ENCODE measurements around the gene ARL17B. TPM values are rescaled to one million over a fixed set of nuclear protein-coding genes. Genes with fewer than 3 reads are reported as not detected.
A peak's percentile ranks its signal among the peaks of the same experiment; 100 is the strongest.
"Not testable (repeated sequence)": the region's sequence is repeated elsewhere in the genome, so short reads cannot be mapped to it uniquely, and the experiment has no call there.

The ARL17B gene
- total RNA-seq, 1 experiment from 2014 or later = 20.9 TPM

GRCh38 chr17:46256369-46256768, 105.2 kb downstream of the ARL17B start:
- H3K4me1 ChIP-seq (ENCODE audit: control insufficient read depth in 1 of 2, insufficient read depth in 2 of 2, low read length in 2 of 2); POLR2A ChIA-PET; H3K27me3 ChIP-seq (ENCODE audit: insufficient read depth, low read length); H2AFZ ChIP-seq (ENCODE audit: low read depth, low read length, poor library complexity, severe bottlenecking); H3K79me2 ChIP-seq (ENCODE audit: insufficient read depth, low read length); H3K9me3 ChIP-seq (ENCODE audit: control insufficient read depth in 1 of 2, insufficient read depth in 1 of 2, low read depth in 1 of 2, low read length in 2 of 2); intact Hi-C loops (cut with micrococcal nuclease); H3K9ac ChIP-seq (ENCODE audit: low read length); RAD21 ChIA-PET (ENCODE audit: low non-redundant PET in 1 of 2, low total read pairs in 2 of 2, uncharacterized antibody in 2 of 2, unreplicated experiment in 2 of 2); H3K36me3 ChIP-seq (ENCODE audit: control insufficient read depth in 1 of 2, insufficient read depth in 2 of 2, low read length in 2 of 2); H3K9me2 ChIP-seq (ENCODE audit: insufficient read depth); H4K20me1 ChIP-seq (ENCODE audit: insufficient read depth); H3K27ac ChIP-seq (ENCODE audit: low read depth, low read length); CTCF ChIA-PET; BruUV-seq (replicated peaks); DNase-seq (ENCODE audit: low read depth, low spot score); H3K4me2 ChIP-seq (ENCODE audit: low read length); H3K4me3 ChIP-seq (replicated peaks in 1 of 2; ENCODE audit: low read depth in 1 of 2, low read length in 2 of 2); ATAC-seq: not testable (repeated sequence)

- H3K4me1 ChIP-seq (ENCODE audit: control insufficient read depth in 1 of 2, insufficient read depth in 2 of 2, low read length in 2 of 2); H4K20me1 ChIP-seq (ENCODE audit: insufficient read depth); H3K27ac ChIP-seq (ENCODE audit: low read depth, low read length); CTCF ChIA-PET; DNase-seq (ENCODE audit: low read depth, low spot score); H2AFZ ChIP-seq (ENCODE audit: low read depth, low read length, poor library complexity, severe bottlenecking); H3K27me3 ChIP-seq (ENCODE audit: insufficient read depth, low read length); POLR2A ChIA-PET; H3K36me3 ChIP-seq (ENCODE audit: control insufficient read depth in 1 of 2, insufficient read depth in 2 of 2, low read length in 2 of 2); H3K4me3 ChIP-seq (replicated peaks in 1 of 2; ENCODE audit: low read depth in 1 of 2, low read length in 2 of 2); BruUV-seq (replicated peaks); H3K9me3 ChIP-seq (ENCODE audit: control insufficient read depth in 1 of 2, insufficient read depth in 1 of 2, low read depth in 1 of 2, low read length in 2 of 2); RAD21 ChIA-PET (ENCODE audit: low non-redundant PET in 1 of 2, low total read pairs in 2 of 2, uncharacterized antibody in 2 of 2, unreplicated experiment in 2 of 2); H3K79me2 ChIP-seq (ENCODE audit: insufficient read depth, low read length); intact Hi-C loops (cut with micrococcal nuclease); H3K9ac ChIP-seq (ENCODE audit: low read length); H3K9me2 ChIP-seq (ENCODE audit: insufficient read depth): not testable (repeated sequence)
- 0 out of 2 replicates have a peak overlapping the region, but pooled peaks have one; percentile 30 for H3K4me2 ChIP-seq (ENCODE audit: low read length)
- peak; percentile 65; the same call in 1 of the 2 replicates for ATAC-seq
These were observed 107.4 kb downstream of the ARL17B start for GRCh38 chr17:46254215-46254614.

GRCh38 chr17:46253722-46254121, 107.8 kb downstream of the ARL17B start:
- H3K36me3 ChIP-seq (ENCODE audit: control insufficient read depth in 1 of 2, insufficient read depth in 2 of 2, low read length in 2 of 2); H3K9ac ChIP-seq (ENCODE audit: low read length); H4K20me1 ChIP-seq (ENCODE audit: insufficient read depth); H3K27me3 ChIP-seq (ENCODE audit: insufficient read depth, low read length); H3K79me2 ChIP-seq (ENCODE audit: insufficient read depth, low read length); H3K4me1 ChIP-seq (ENCODE audit: control insufficient read depth in 1 of 2, insufficient read depth in 2 of 2, low read length in 2 of 2); BruUV-seq (replicated peaks); H3K4me3 ChIP-seq (replicated peaks in 1 of 2; ENCODE audit: low read depth in 1 of 2, low read length in 2 of 2); POLR2A ChIA-PET; H3K27ac ChIP-seq (ENCODE audit: low read depth, low read length); H2AFZ ChIP-seq (ENCODE audit: low read depth, low read length, poor library complexity, severe bottlenecking); RAD21 ChIA-PET (ENCODE audit: low non-redundant PET in 1 of 2, low total read pairs in 2 of 2, uncharacterized antibody in 2 of 2, unreplicated experiment in 2 of 2); CTCF ChIA-PET; intact Hi-C loops (cut with micrococcal nuclease); H3K9me3 ChIP-seq (ENCODE audit: control insufficient read depth in 1 of 2, insufficient read depth in 1 of 2, low read depth in 1 of 2, low read length in 2 of 2); H3K9me2 ChIP-seq (ENCODE audit: insufficient read depth): not testable (repeated sequence)
- peak; percentile 94 for ATAC-seq
- TF ChIP-seq RAD21 (IDR thresholded peaks at IDR 0.05; ENCODE audit: low read depth) = peak; percentile 39; the same call in 1 of the 2 replicates
- TF ChIP-seq CTCF (IDR thresholded peaks at IDR 0.05 in 2 of 3, conservative IDR thresholded peaks at IDR 0.05 in 1 of 3; ENCODE audit: borderline replicate concordance in 1 of 3, insufficient read depth in 1 of 3, low read depth in 2 of 3, low read length in 2 of 3) = peak; percentile 47 to 71 (median 62); a peak in 5 of 6 replicates
- peak; percentile 22 for DNase-seq (ENCODE audit: low read depth, low spot score)
- H3K4me2 ChIP-seq (ENCODE audit: low read length) = peak overlapping the region; percentile 30; the same call in 1 of the 2 replicates

GRCh38 chr17:46252804-46253203, 108.8 kb downstream of the ARL17B start:
- POLR2A ChIA-PET; CTCF ChIA-PET; H3K9me2 ChIP-seq (ENCODE audit: insufficient read depth): not testable (repeated sequence)

More at GRCh38 chr17:46252804-46253203, 108.8 kb downstream of the ARL17B start:
- RAD21 ChIA-PET (ENCODE audit: low non-redundant PET in 1 of 2, low total read pairs in 2 of 2, uncharacterized antibody in 2 of 2, unreplicated experiment in 2 of 2); H3K9me3 ChIP-seq (ENCODE audit: control insufficient read depth in 1 of 2, insufficient read depth in 1 of 2, low read depth in 1 of 2, low read length in 2 of 2); H3K27ac ChIP-seq (ENCODE audit: low read depth, low read length); intact Hi-C loops (cut with micrococcal nuclease); BruUV-seq (replicated peaks); H3K79me2 ChIP-seq (ENCODE audit: insufficient read depth, low read length); ATAC-seq; H3K4me2 ChIP-seq (ENCODE audit: low read length); H3K36me3 ChIP-seq (ENCODE audit: control insufficient read depth in 1 of 2, insufficient read depth in 2 of 2, low read length in 2 of 2); H2AFZ ChIP-seq (ENCODE audit: low read depth, low read length, poor library complexity, severe bottlenecking); DNase-seq (ENCODE audit: low read depth, low spot score); H3K9ac ChIP-seq (ENCODE audit: low read length); H3K27me3 ChIP-seq (ENCODE audit: insufficient read depth, low read length); H3K4me3 ChIP-seq (replicated peaks in 1 of 2; ENCODE audit: low read depth in 1 of 2, low read length in 2 of 2); H3K4me1 ChIP-seq (ENCODE audit: control insufficient read depth in 1 of 2, insufficient read depth in 2 of 2, low read length in 2 of 2); H4K20me1 ChIP-seq (ENCODE audit: insufficient read depth): not testable (repeated sequence)
